ENCODE data around the gene GABRB1. TPM values are rescaled to one million over a fixed set of nuclear protein-coding genes. Genes with fewer than 3 reads are reported as not detected.

Gene GABRB1
- total RNA-seq, 1 experiment from 2014 or later: not detected

- Histone ChIP-seq H3K27ac (ENCODE audit: low read length) (no peak overlapping the region), H3K36me3 (ENCODE audit: low read depth, low read length) (no peaks in the 10 kb centered on the region), H3F3A (ENCODE audit: low read length, unreplicated experiment) (no peaks in the 10 kb centered on the region), H3K79me2 (ENCODE audit: low read length) (no peaks in the 10 kb centered on the region), H3K4me3 (ENCODE audit: low read length) (no peak overlapping the region), H3K4me2 (ENCODE audit: low read length) (no peak overlapping the region), H3K27me3 (ENCODE audit: low read length) (no peaks in the 10 kb centered on the region; the same call in 1 of the 2 replicates), H3K9me2 (replicated peaks; ENCODE audit: low read length) (no peaks in the 10 kb centered on the region), H3K4me1 (ENCODE audit: insufficient read depth, low read length) (no peaks in the 10 kb centered on the region), H3K9me3 (ENCODE audit: low read length) (no peaks in the 10 kb centered on the region), H2AFZ (ENCODE audit: low read length) (no peak overlapping the region), H4K20me1 (ENCODE audit: low read length) (no peaks in the 10 kb centered on the region), H3K9ac (ENCODE audit: low read length) (no peak overlapping the region)
- DNase-seq: no peak
- intact Hi-C loops (cut with micrococcal nuclease): no loop called here
- no peak for TF ChIP-seq EZH2 (IDR thresholded peaks at IDR 0.05; ENCODE audit: low read length, unreplicated experiment)
- TF ChIP-seq CTCF (conservative IDR thresholded peaks at IDR 0.05; ENCODE audit: low read depth, low read length): no peak
- no peak for TF ChIP-seq EZH2phosphoT487 (IDR thresholded peaks at IDR 0.05; ENCODE audit: borderline replicate concordance, low read length)
- no TSS peak for BruUV-seq (replicated peaks)
- ChIA-PET CTCF (no interaction called here), POLR2A (ENCODE audit: unreplicated experiment) (no interaction called here)
- ATAC-seq: no peak
Measured at GRCh38 chr4:47060561-47060960, 29.2 kb downstream of the GABRB1 start.

- Histone ChIP-seq H4K20me1 (ENCODE audit: low read length) (no peaks in the 10 kb centered on the region), H3K27me3 (ENCODE audit: low read length) (no peaks in the 10 kb centered on the region), H3F3A (ENCODE audit: low read length, unreplicated experiment) (no peaks in the 10 kb centered on the region), H3K9me2 (replicated peaks; ENCODE audit: low read length) (no peaks in the 10 kb centered on the region), H3K4me3 (ENCODE audit: low read length) (no peak overlapping the region), H3K9ac (ENCODE audit: low read length) (no peak overlapping the region), H2AFZ (ENCODE audit: low read length) (no peak overlapping the region), H3K36me3 (ENCODE audit: low read depth, low read length) (no peaks in the 10 kb centered on the region), H3K4me1 (ENCODE audit: insufficient read depth, low read length) (no peaks in the 10 kb centered on the region), H3K79me2 (ENCODE audit: low read length) (no peaks in the 10 kb centered on the region), H3K4me2 (ENCODE audit: low read length) (no peak overlapping the region), H3K9me3 (ENCODE audit: low read length) (no peaks in the 10 kb centered on the region), H3K27ac (ENCODE audit: low read length) (no peak overlapping the region)
- ChIA-PET POLR2A (ENCODE audit: unreplicated experiment) (no interaction called here), CTCF (interaction anchor here (0.6 kb wide), 1 partner anchor 34 kb away, joined by 3 read pairs; no protein-coding TSS in a partner anchor)
- ATAC-seq (no peak), DNase-seq (no peak)
- TF ChIP-seq CTCF (conservative IDR thresholded peaks at IDR 0.05; ENCODE audit: low read depth, low read length) (no peak), EZH2 (IDR thresholded peaks at IDR 0.05; ENCODE audit: low read length, unreplicated experiment) (no peak), EZH2phosphoT487 (IDR thresholded peaks at IDR 0.05; ENCODE audit: borderline replicate concordance, low read length) (no peak)
- intact Hi-C loops (cut with micrococcal nuclease): no loop called here
- BruUV-seq (replicated peaks): no TSS peak
Measured at GRCh38 chr4:47061435-47061834, 30.1 kb downstream of the GABRB1 start.

GRCh38 chr4:47065051-47065481 is 33.7 kb downstream of the GABRB1 start:
- Histone ChIP-seq H3K27ac (ENCODE audit: low read length) (no peak overlapping the region), H2AFZ (ENCODE audit: low read length) (no peak overlapping the region), H3K4me1 (ENCODE audit: insufficient read depth, low read length) (no peaks in the 10 kb centered on the region), H3K9me2 (replicated peaks; ENCODE audit: low read length) (no peaks in the 10 kb centered on the region), H3K79me2 (ENCODE audit: low read length) (no peaks in the 10 kb centered on the region), H3K9ac (ENCODE audit: low read length) (no peak overlapping the region), H4K20me1 (ENCODE audit: low read length) (no peaks in the 10 kb centered on the region), H3K9me3 (ENCODE audit: low read length) (no peaks in the 10 kb centered on the region), H3F3A (ENCODE audit: low read length, unreplicated experiment) (no peaks in the 10 kb centered on the region), H3K4me2 (ENCODE audit: low read length) (no peak overlapping the region), H3K4me3 (ENCODE audit: low read length) (no peak overlapping the region), H3K36me3 (ENCODE audit: low read depth, low read length) (no peaks in the 10 kb centered on the region), H3K27me3 (ENCODE audit: low read length) (no peaks in the 10 kb centered on the region)
- DNase-seq (no peak), ATAC-seq (no peak)
- CTCF ChIA-PET: no interaction called here
- intact Hi-C loops (cut with micrococcal nuclease): no loop called here
- no peak for TF ChIP-seq EZH2phosphoT487 (IDR thresholded peaks at IDR 0.05; ENCODE audit: borderline replicate concordance, low read length)
- TF ChIP-seq CTCF (conservative IDR thresholded peaks at IDR 0.05; ENCODE audit: low read depth, low read length): no peak
- BruUV-seq (replicated peaks): no TSS peak
- POLR2A ChIA-PET (ENCODE audit: unreplicated experiment): no interaction called here
